GM18517 (cell line): ENCODE data around the gene OR13J1.
"Not testable (repeated sequence)": the region's sequence is repeated elsewhere in the genome, so short reads cannot be mapped to it uniquely, and the experiment has no call there.

ENCODE experiments used
- ATAC-seq: cut with Tn5 transposase; IDR thresholded peaks from one replicate; pipeline ENCODE4 v1.9.1; 2021; ENCODE audit warnings: mild to moderate bottlenecking, moderate library complexity; ENCODE audit not compliant: unreplicated experiment

OR13J1 gene

GRCh38 chr9:35870351-35870923, at the start of gene OR13J1:
Gene OR13J1 (minus strand): TSS chr9:35870401. CDS start chr9:35870401, 0 bp downstream.
- ATAC-seq, result no peak

GRCh38 chr9:35919212-35920008, 49.2 kb upstream of the OR13J1 start:
- no peak for ATAC-seq

- no peak for ATAC-seq
Observed at GRCh38 chr9:35918780-35919179, 48.6 kb upstream of the OR13J1 start.

- ATAC-seq, result no peak
Observed at GRCh38 chr9:35917261-35917660, 47.1 kb upstream of the OR13J1 start.

- ATAC-seq, result no peak
Observed at GRCh38 chr9:35915681-35916294, 45.6 kb upstream of the OR13J1 start.

GRCh38 chr9:35914301-35914807, 44.2 kb upstream of the OR13J1 start:
- no peak for ATAC-seq

GRCh38 chr9:35913429-35913828, 43.2 kb upstream of the OR13J1 start:
- ATAC-seq, result not testable (repeated sequence)

- ATAC-seq, result no peak
Observed at GRCh38 chr9:35912791-35913400, 42.7 kb upstream of the OR13J1 start.

GRCh38 chr9:35911690-35912089, 41.5 kb upstream of the OR13J1 start:
- no peak for ATAC-seq

GRCh38 chr9:35910613-35911359, 40.6 kb upstream of the OR13J1 start:
- ATAC-seq, result no peak

- no peak for ATAC-seq
Observed at GRCh38 chr9:35909687-35910612, 39.7 kb upstream of the OR13J1 start.

- ATAC-seq, result no peak
Observed at GRCh38 chr9:35909274-35909673, 39.1 kb upstream of the OR13J1 start, which contains the start of gene SPAAR. Gene SPAAR (plus strand): TSS chr9:35909490. CDS start chr9:35910464, 974 bp downstream.

- ATAC-seq, result no peak
Observed at GRCh38 chr9:35908504-35909125, 38.4 kb upstream of the OR13J1 start.

- no peak for ATAC-seq
Observed at GRCh38 chr9:35907711-35908503, 37.7 kb upstream of the OR13J1 start.

- no peak for ATAC-seq
Observed at GRCh38 chr9:35906923-35907699, 36.9 kb upstream of the OR13J1 start.

- no peak for ATAC-seq
Observed at GRCh38 chr9:35905912-35906679, 35.9 kb upstream of the OR13J1 start, which contains the start of gene HRCT1. Gene HRCT1 (plus strand): TSS chr9:35906202. CDS start chr9:35906288, 86 bp downstream.
